T-cell (primary cell): ENCODE results near the gene GNG14. TPM values are rescaled to one million over a fixed set of nuclear protein-coding genes. Genes with fewer than 3 reads are reported as not detected.
A peak's percentile ranks its signal among the peaks of the same experiment; 100 is the strongest.
"Not testable (repeated sequence)": the region's sequence is repeated elsewhere in the genome, so short reads cannot be mapped to it uniquely, and the experiment has no call there.

Source experiments
- ATAC-seq, 4 experiments: fragments of 200-7000 bp in 3 of 4; fragments of 150-1000 bp in 1 of 4; cut with Tn5 transposase; replicated peaks in 1 of 4; 1 replicate in 3 of 4; 2 replicates in 1 of 4; pipeline ENCODE4 v1.10.0; 2021; ENCODE audit warnings: moderate library complexity in 3 of 4, mild to moderate bottlenecking in 2 of 4, moderate number of reproducible peaks in 1 of 4
- CTCF ChIA-PET, 2 donors: fragments of 300-600 bp; sonication (Branson Sonifier 250); formaldehyde crosslinking; loops; one replicate each; lab custom pipeline; 2022; ENCODE audit warnings: antibody characterized with exemption in 2 of 2; lab: Charles Lee
- POLR2A ChIA-PET, 2 donors: fragments of 300-600 bp; sonication (Branson Sonifier 250); formaldehyde crosslinking; loops; one replicate each; lab custom pipeline; 2022; ENCODE audit warnings: antibody characterized with exemption in 2 of 2; lab: Charles Lee
- DNase-seq, 35 experiments: peaks; one replicate each; pipeline versions ENCODE4 v3.0.0 to v3.0.0-alpha.2; 2013 to 2023
- H3K27ac ChIP-seq: one replicate; pipeline ENCODE4 v1.5.1; 2013; ENCODE audit warnings: low read length
- H3K27me3 ChIP-seq, 2 experiments: replicated peaks in 1 of 2; 1 replicate in 1 of 2; 2 replicates in 1 of 2; pipeline versions ENCODE4 v1.6.1 to v1.7.0; 2013; ENCODE audit warnings: low read length in 1 of 2, mixed read lengths in 1 of 2; ENCODE audit not compliant: control insufficient read depth in 2 of 2, insufficient read depth in 2 of 2; ENCODE audit errors: extremely low read depth in 1 of 2
- H3K36me3 ChIP-seq, 2 donors: 1 replicate in 1 of 2; 2 replicates in 1 of 2; pipeline versions ENCODE4 v1.6.1 to v1.7.0; 2013; ENCODE audit warnings: low read length in 1 of 2; ENCODE audit not compliant: control insufficient read depth in 2 of 2, insufficient read depth in 1 of 2; ENCODE audit errors: extremely low read depth in 1 of 2
- H3K4me1 ChIP-seq, 2 experiments: 1 replicate in 1 of 2; 2 replicates in 1 of 2; pipeline versions ENCODE4 v1.6.1 to v1.7.0; 2013; ENCODE audit warnings: low read length in 2 of 2, mixed read lengths in 1 of 2; ENCODE audit not compliant: insufficient read depth in 2 of 2, control insufficient read depth in 1 of 2; ENCODE audit errors: extremely low read depth in 1 of 2
- H3K4me3 ChIP-seq, 2 donors: 1 replicate in 1 of 2; 2 replicates in 1 of 2; pipeline versions ENCODE4 v1.5.1 to v1.7.0; 2013; ENCODE audit warnings: mild to moderate bottlenecking in 2 of 2, low read length in 1 of 2, moderate library complexity in 1 of 2; ENCODE audit not compliant: control insufficient read depth in 1 of 2; ENCODE audit errors: extremely low read depth in 1 of 2
- H3K9me3 ChIP-seq: 2 replicates; pipeline ENCODE4 v1.7.0; 2013
- H3K27ac Mint-ChIP-seq, 2 donors: one replicate each; pipeline ENCODE4 v1.8.0; 2020 to 2021; ENCODE audit warnings: mild to moderate bottlenecking in 2 of 2, mixed read lengths in 2 of 2
- H3K27me3 Mint-ChIP-seq, 2 donors: one replicate each; pipeline ENCODE4 v1.8.0; 2021 to 2022; ENCODE audit warnings: mixed read lengths in 2 of 2
- H3K36me3 Mint-ChIP-seq: one replicate; pipeline ENCODE4 v1.8.0; 2021; ENCODE audit warnings: mixed read lengths
- H3K4me1 Mint-ChIP-seq, 3 donors: one replicate each; pipeline ENCODE4 v1.8.0; 2020 to 2022; ENCODE audit warnings: mixed read lengths in 3 of 3, mild to moderate bottlenecking in 1 of 3
- H3K4me3 Mint-ChIP-seq, 3 donors: one replicate each; pipeline ENCODE4 v1.8.0; 2020 to 2022; ENCODE audit warnings: mild to moderate bottlenecking in 3 of 3, mixed read lengths in 3 of 3, moderate library complexity in 3 of 3
- H3K9me3 Mint-ChIP-seq, 3 donors: one replicate each; pipeline ENCODE4 v1.8.0; 2020 to 2022; ENCODE audit warnings: mixed read lengths in 3 of 3
- WGBS: methylation state at CpG from one replicate; pipeline ENCODE4 v1.1.5; 2013; ENCODE audit warnings: missing lambda C conversion rate; ENCODE audit not compliant: insufficient coverage; 5-methylcytosine and 5-hydroxymethylcytosine counted together
- total RNA-seq, 35 experiments: library from RNA in 6 of 35; stranded (reverse) in 6 of 35; fragments of 120-200 nt in 1 of 35; gene quantifications; one replicate each; pipeline versions ENCODE4 v1.2.1 to v1.2.4 and lab custom pipeline; 2013 to 2026

Gene GNG14
- not detected for total RNA-seq
- not detected for total RNA-seq (2013)
- total RNA-seq (lab: John Stamatoyannopoulos, UW): 0 to 0.09 (median 0) reads per million in 29 experiments

DNA sequence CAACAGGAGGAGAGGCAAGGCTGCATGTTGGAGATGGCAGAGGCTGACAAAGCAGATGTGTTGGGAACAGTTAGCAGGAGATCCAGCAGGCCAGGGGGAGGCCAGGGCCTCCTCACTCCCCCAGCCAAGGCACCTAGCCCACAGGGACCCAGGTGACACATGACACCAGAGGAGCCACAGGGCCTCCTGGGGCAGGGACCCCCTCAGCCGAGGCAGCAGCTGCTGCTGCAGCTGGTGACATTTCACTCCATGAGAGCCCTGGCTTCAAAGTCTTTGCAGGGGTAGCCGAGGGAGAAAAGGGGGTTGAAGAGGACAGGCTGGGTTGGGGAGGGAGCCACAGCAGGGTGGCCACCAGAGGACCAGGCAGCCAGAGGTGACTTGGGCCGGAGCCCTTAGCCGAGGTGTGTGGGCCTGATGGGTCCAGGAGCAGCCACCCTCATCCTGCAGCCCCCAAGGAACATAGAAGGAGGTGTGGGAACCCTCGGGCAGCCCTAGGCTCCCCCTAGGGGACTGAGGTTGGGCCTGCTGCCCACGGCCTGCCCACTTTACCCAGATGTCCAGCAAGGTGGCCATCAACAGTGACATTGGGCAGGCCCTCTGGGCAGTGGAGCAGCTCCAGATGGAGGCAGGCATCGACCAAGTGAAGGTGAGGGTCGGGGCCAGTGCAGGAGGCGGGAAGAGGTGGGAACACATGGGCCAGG, at the start of gene GNG14:
GNG14 (plus strand) TSS at position 503 of the 701 bp plus-strand sequence; CDS start at position 554, 51 bp downstream.
- Mint-ChIP-seq H3K9me3 (no peaks in the 10 kb centered on the region), H3K36me3 (no peaks in the 10 kb centered on the region), H3K4me1 (no peaks in the 10 kb centered on the region), H3K4me3 (no peak within 1 kb of the TSS), H3K27me3 (no peaks in the 10 kb centered on the region), H3K27ac (no peak within 1 kb of the TSS)
- ChIA-PET POLR2A (interaction anchor here in 1 of 2 donors (0.7 kb wide), 2 partner anchors 13 to 42 kb away, joined by 7 to 11 read pairs; no protein-coding TSS in a partner anchor), CTCF (no interaction called here)
- peaks cover 0 to under 1% of the 10 kb centered on the region in 2 experiments for H3K4me1 ChIP-seq
- no peaks in the 10 kb centered on the region for H3K9me3 ChIP-seq
- no peak for DNase-seq
- H3K27me3 ChIP-seq: no peaks in the 10 kb centered on the region
- H3K36me3 ChIP-seq: peaks cover 0 to 2% of the 10 kb centered on the region in 2 donors
- no peak within 1 kb of the TSS for H3K27ac ChIP-seq
- no peak for ATAC-seq
- H3K4me3 ChIP-seq: no peak within 1 kb of the TSS
- WGBS: 81% methylated on average over 7 of the region's 9 CpGs

DNA sequence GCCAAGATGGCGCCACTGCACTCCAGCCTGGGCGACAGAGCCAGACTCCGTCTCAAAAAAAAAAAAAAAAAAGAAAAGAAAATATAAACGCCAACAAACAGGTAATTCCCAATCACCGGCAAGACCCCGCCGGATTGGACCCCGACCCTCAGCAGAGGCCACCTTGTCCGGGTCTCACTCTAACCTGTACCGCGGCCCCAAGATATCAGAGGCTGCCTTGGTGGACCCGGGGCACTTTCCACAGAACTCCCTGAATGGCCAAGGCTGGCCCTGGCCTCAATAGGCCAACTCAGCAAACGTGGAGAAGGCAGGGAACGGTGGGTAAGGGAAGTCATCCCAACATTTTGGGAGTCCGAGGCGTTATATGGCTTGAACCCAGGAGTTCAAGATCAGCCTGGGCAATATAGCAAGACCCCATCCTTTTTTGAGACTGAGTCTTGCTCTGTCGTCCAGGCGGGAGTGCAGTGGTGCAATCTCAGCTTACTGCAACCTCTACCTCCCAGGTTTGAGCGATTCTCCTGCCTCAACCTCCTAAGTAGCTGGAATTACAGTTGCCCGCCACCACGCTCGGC, 49.1 kb upstream of the GNG14 start:
- H3K4me3 ChIP-seq: no peak overlapping the region
- DNase-seq: no peak
- WGBS: 97% methylated on average over 14 of the region's 22 CpGs
- no peaks in the 10 kb centered on the region for H3K36me3 ChIP-seq
- ChIA-PET CTCF (no interaction called here), POLR2A (no interaction called here)
- no peak overlapping the region for H3K27ac Mint-ChIP-seq
- H3K27me3 Mint-ChIP-seq: no peaks in the 10 kb centered on the region
- no peak overlapping the region for H3K4me3 Mint-ChIP-seq
- peaks cover 2 to 21% of the 10 kb centered on the region in 2 experiments for H3K4me1 ChIP-seq
- H3K27me3 ChIP-seq: no peaks in the 10 kb centered on the region
- H3K4me1 Mint-ChIP-seq: peaks cover 24 to 26% (median 26%) of the 10 kb centered on the region in 3 donors
- H3K27ac ChIP-seq: no peak overlapping the region
- no peaks in the 10 kb centered on the region for H3K9me3 Mint-ChIP-seq
- no peak for ATAC-seq
- H3K9me3 ChIP-seq: no peaks in the 10 kb centered on the region
- peaks cover 1% of the 10 kb centered on the region for H3K36me3 Mint-ChIP-seq

DNA sequence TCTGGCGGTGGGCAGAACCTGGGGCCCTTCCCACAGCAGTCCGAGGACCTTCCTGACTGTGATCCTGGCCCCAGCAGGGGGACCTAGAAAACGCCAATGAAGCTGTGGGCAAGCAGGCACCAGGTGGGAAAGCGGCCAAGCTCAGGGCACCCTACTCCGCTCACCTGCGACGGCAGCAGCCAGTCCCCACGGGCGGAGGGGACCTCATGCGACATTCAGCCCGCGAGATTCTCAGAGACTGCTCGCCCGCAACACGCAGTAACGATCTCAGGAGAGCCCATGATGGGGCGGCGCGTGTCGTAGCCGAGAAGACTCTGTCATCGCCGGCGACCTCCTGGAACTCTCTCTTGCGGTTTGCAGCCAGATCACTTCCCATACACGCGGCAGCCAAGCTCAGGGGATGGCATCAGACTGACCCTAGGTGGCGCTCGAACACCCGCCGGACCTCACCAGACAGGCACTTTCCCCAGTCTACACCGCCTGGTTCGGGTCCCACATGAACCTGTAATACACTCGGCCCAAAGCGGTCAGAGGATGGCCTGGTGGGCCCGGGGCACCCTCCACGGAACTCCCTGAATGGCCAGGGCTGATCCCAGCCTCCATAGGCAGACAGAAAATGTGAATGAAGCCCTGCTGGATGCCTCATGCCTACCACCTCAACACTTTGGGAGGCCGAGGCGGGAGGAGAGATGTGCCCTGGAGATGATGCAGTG, 47.7 kb upstream of the GNG14 start:
- no peaks in the 10 kb centered on the region for H3K36me3 Mint-ChIP-seq

DNA sequence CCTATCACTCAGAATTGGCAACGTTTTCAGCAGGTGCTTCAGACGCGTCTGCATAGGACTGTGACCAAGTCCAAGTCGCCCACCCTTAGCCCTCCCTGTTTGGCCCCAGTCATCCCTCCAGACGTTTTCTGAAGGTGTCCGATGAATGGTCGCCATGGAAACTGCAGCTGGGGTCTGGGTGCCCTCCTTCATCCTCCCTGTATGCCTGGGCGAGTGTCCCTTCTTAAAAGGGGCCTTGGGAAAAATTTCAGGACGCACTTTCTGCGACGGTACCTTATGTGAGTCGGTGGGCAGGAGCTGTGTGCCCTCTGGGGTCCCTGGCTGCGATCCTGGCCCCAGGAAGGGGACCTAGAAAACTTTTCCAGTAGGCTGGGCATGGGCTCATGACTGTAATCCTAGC, 46.3 kb upstream of the GNG14 start:
- Mint-ChIP-seq H3K27me3 (no peaks in the 10 kb centered on the region), H3K9me3 (no peaks in the 10 kb centered on the region), H3K4me1 (peaks cover 14 to 17% (median 14%) of the 10 kb centered on the region in 3 donors), H3K4me3 (no peak overlapping the region), H3K27ac (no peak overlapping the region), H3K36me3 (no peaks in the 10 kb centered on the region)
- Histone ChIP-seq H3K27me3 (no peaks in the 10 kb centered on the region), H3K36me3 (peaks cover 0 to 4% of the 10 kb centered on the region in 2 donors), H3K27ac (no peak overlapping the region), H3K4me1 (peaks cover 0 to 14% of the 10 kb centered on the region in 2 experiments), H3K9me3 (no peaks in the 10 kb centered on the region), H3K4me3 (no peak overlapping the region)
- CTCF ChIA-PET: interaction anchor here in 1 of 2 donors (0.7 kb wide), 1 partner anchor 10 kb away, joined by 4 read pairs; no protein-coding TSS in a partner anchor
- WGBS: 88% methylated on average over 13 of the region's 13 CpGs
- no peak for DNase-seq
- no peak for ATAC-seq
- POLR2A ChIA-PET: no interaction called here

More for the DNA sequence above, 47.7 kb upstream of the GNG14 start:
- H3K4me1 Mint-ChIP-seq: peaks cover 22 to 23% (median 23%) of the 10 kb centered on the region in 3 donors
- Histone ChIP-seq H3K36me3 (peaks cover 0 to 4% of the 10 kb centered on the region in 2 donors), H3K9me3 (no peaks in the 10 kb centered on the region), H3K27ac (no peak overlapping the region), H3K4me3 (peak overlapping the region; percentile 19 to 26), H3K4me1 (peaks cover 2 to 21% of the 10 kb centered on the region in 2 experiments), H3K27me3 (no peaks in the 10 kb centered on the region)
- ChIA-PET CTCF (interaction anchor here in 1 of 2 donors (0.6 to 1.3 kb wide), 6 partner anchors 9 to 56 kb away, joined by 3 to 11 read pairs (median 4); partner anchors contain the start of genes FBXW9, MAN2B1, WDR83 and ZNF490), POLR2A (interaction anchor here (0.5 to 0.7 kb wide), 4 partner anchors 9 to 102 kb away, joined by 3 to 12 read pairs (median 5); no protein-coding TSS in a partner anchor)
- peak overlapping the region; percentile 58 to 76 (median 75) for H3K4me3 Mint-ChIP-seq
- no peaks in the 10 kb centered on the region for H3K9me3 Mint-ChIP-seq
- ATAC-seq: peak; percentile 83 to 94 (median 90)
- 10% methylated on average over 37 of the region's 39 CpGs for WGBS
- peak; percentile 61 to 88 (median 74) for DNase-seq
- H3K27me3 Mint-ChIP-seq: no peaks in the 10 kb centered on the region
- H3K27ac Mint-ChIP-seq: peak overlapping the region; percentile 44 to 71

DNA sequence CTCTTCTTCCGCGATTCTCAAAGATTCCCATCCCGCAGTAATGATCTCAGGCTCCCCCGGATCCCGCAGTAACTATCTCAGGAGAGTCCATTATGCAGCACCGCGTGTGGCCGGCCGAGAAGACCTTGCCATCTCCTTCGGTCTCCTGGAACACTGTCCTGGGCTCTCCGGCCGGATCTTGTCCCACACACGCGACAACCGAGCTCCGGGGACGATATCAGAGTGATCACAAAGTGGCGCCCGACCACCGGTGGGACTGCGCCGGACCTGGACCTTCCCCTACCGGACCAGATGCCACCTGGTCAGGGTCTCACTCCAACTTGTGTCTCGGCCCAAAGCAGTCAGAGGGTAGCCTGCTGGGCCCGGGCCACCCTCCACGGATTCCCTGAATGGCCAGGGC, 45.3 kb upstream of the GNG14 start:
- no peak overlapping the region for H3K4me3 ChIP-seq
- Mint-ChIP-seq H3K27ac (no peak overlapping the region), H3K9me3 (no peaks in the 10 kb centered on the region), H3K27me3 (no peaks in the 10 kb centered on the region), H3K4me3 (no peak overlapping the region), H3K4me1 (peaks cover 8 to 10% (median 10%) of the 10 kb centered on the region in 3 donors), H3K36me3 (peaks cover 4% of the 10 kb centered on the region)
- POLR2A ChIA-PET: no interaction called here
- peaks cover 0 to 14% of the 10 kb centered on the region in 2 experiments for H3K4me1 ChIP-seq
- CTCF ChIA-PET: interaction anchor here in 1 of 2 donors (0.7 kb wide), 1 partner anchor 27 kb away, joined by 3 read pairs; no protein-coding TSS in a partner anchor
- DNase-seq: no peak
- no peak overlapping the region for H3K27ac ChIP-seq
- no peak for ATAC-seq
- no peaks in the 10 kb centered on the region for H3K27me3 ChIP-seq
- H3K36me3 ChIP-seq: peaks cover 0 to 4% of the 10 kb centered on the region in 2 donors
- 96% methylated on average over 19 of the region's 26 CpGs for WGBS
- H3K9me3 ChIP-seq: no peaks in the 10 kb centered on the region

DNA sequence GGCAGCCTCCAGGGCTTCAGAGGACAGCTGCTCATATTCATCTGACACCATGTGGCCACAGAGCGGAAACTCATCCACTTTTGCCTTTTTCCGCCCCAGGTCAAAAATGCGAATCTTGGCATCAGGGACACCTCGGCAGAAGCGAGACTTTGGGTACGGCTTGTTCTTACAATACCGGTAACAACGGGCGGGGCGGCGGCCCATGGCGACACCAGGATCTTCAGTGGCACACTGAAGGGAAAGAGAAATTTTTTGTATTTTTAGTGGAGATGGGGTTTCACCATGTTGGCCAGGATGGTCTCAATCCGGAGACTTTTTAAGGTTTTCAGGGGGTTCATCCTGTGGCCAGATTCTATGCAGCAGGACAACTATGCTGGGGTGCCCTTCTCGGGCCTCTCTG, 44.1 kb upstream of the GNG14 start:
- CTCF ChIA-PET, H3K27me3 ChIP-seq, H3K36me3 Mint-ChIP-seq, H3K4me3 ChIP-seq, H3K9me3 Mint-ChIP-seq, ATAC-seq, H3K9me3 ChIP-seq, H3K4me3 Mint-ChIP-seq, H3K27ac ChIP-seq, H3K27me3 Mint-ChIP-seq, POLR2A ChIA-PET, H3K27ac Mint-ChIP-seq, DNase-seq, H3K36me3 ChIP-seq: not testable (repeated sequence)
- peaks cover 0 to 14% of the 10 kb centered on the region in 2 experiments for H3K4me1 ChIP-seq
- 95% methylated on average over 12 of the region's 14 CpGs for WGBS
- H3K4me1 Mint-ChIP-seq: peaks cover 8 to 12% (median 10%) of the 10 kb centered on the region in 3 donors
